ENCODE results near the gene CTIF.

CTIF gene

DNA sequence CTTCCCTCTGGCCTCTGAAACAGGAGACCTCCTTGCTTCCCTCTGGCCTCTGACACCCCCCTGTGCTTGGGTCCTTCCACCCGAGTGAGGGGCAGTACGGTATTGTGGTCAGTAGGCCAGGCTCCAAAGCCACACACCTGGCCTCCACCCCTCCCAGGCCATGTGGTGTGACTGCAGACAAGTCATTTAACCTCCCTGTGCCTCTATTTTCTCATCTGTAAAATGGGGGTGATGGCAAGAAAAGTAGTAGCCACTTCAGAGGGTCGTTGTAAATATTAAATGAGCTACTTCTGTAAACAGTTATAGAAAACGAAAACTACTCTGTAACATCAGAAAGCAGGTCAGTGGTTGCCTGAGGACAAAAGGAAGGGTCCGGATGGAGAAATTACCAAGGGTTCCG, 337.8 kb downstream of the CTIF start:
- no peak for DNase-seq (ENCODE audit: extremely low read depth, low read depth)
- no peak overlapping the region for H3K4me3 ChIP-seq (replicated peaks; ENCODE audit: low read depth, low read length)
- no peak for TF ChIP-seq CTCF (IDR thresholded peaks at IDR 0.05; ENCODE audit: low read depth, low read length, missing control alignments)

DNA sequence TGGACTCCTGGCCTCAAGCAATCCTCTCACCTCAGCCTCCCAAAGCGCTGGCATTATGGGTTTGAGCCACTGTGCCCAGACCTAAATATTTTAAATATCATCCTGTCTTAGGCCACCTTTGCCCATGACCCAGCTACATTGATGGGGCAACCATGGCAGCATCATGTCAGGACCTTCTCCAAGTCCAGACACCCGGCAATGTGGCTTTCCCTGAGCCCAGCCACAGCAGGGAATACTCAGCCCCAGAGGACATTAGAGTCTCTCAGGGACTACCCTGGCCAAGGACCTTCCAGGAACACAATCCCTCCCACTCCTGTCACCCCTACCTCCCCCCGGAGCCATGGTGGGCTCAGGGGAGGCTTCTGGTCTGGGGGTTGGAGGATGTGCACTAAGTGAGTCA, 339.1 kb downstream of the CTIF start:
- no peak for TF ChIP-seq CTCF (IDR thresholded peaks at IDR 0.05; ENCODE audit: low read depth, low read length, missing control alignments)
- no peak overlapping the region for H3K4me3 ChIP-seq (replicated peaks; ENCODE audit: low read depth, low read length)

DNA sequence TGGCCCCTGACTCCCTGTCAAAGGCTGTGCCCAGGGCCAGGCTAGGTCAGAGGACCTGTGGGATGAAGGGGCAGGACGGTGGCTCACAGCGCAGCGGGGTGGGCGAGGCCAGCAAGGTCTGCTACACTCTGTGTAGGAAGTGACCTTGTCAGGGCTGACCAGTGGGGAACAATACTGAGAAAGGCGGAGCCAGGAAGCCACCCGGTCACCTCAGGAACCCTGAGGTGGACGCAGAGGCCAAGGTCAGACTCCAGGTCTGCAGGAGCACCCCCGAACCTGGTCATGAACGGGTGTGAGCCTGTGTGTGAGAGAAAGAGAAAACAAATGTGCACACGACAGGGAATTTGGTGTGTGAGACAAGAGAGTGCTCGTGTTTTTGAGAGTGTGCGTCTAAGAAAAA, 339.6 kb downstream of the CTIF start:
- no peak overlapping the region for H3K4me3 ChIP-seq (replicated peaks; ENCODE audit: low read depth, low read length)
- TF ChIP-seq CTCF (IDR thresholded peaks at IDR 0.05; ENCODE audit: low read depth, low read length, missing control alignments), result no peak
- no peak for DNase-seq (ENCODE audit: extremely low read depth, low read depth)

More for the DNA sequence above, 339.1 kb downstream of the CTIF start:
- DNase-seq (ENCODE audit: extremely low read depth, low read depth), result no peak

DNA sequence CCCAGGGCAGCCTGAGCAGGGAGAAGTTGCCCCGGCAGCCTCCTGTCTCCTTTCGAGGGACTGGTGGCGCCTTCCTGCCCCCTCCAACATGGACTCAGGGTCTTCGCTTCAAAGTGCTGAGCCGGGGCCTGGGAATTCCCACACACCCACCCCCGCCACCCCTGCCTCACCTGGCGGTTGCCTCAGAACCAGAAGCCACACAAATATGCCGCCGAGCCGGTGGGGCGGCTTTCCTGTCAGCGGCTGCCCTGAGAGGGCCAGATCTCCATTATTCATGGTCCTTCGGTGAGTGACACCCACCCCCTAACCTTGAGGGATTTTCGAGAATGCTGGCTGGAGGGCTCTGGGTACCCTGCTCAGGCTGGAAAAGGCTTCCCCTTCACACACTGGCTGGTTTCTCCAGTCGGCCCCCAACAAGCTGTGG, 340.2 kb downstream of the CTIF start:
- no peak overlapping the region for H3K4me3 ChIP-seq (replicated peaks; ENCODE audit: low read depth, low read length)
- DNase-seq (ENCODE audit: extremely low read depth, low read depth), result no peak
- no peak for TF ChIP-seq CTCF (IDR thresholded peaks at IDR 0.05; ENCODE audit: low read depth, low read length, missing control alignments)

- H3K4me3 ChIP-seq (replicated peaks; ENCODE audit: low read depth, low read length), result no peak overlapping the region
- no peak for DNase-seq (ENCODE audit: extremely low read depth, low read depth)
- TF ChIP-seq CTCF (IDR thresholded peaks at IDR 0.05; ENCODE audit: low read depth, low read length, missing control alignments), result no peak
These were observed 342.1 kb downstream of the CTIF start for GRCh38 chr18:48880931-48881330.

DNA sequence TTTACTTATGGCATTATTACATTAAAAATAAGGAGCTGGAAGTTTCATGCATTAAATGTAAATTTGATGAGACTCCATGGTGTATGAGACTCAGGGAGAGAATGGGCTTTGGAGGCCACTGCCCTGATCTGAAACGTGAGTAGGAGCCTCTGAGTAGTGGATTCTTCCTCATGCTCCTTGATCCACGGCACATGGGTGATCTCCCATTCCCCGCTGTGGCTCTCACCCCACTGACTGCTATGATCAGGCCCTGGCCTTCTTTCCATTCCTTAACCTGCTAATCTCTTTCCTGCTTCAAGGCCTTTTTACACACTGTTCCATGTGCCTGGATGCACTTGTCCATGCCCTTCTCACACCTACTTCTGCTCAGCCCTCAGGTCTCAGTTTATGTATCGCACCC, 343.5 kb downstream of the CTIF start:
- no peak overlapping the region for H3K4me3 ChIP-seq (replicated peaks; ENCODE audit: low read depth, low read length)
- no peak for TF ChIP-seq CTCF (IDR thresholded peaks at IDR 0.05; ENCODE audit: low read depth, low read length, missing control alignments)
- DNase-seq (ENCODE audit: extremely low read depth, low read depth), result no peak

DNA sequence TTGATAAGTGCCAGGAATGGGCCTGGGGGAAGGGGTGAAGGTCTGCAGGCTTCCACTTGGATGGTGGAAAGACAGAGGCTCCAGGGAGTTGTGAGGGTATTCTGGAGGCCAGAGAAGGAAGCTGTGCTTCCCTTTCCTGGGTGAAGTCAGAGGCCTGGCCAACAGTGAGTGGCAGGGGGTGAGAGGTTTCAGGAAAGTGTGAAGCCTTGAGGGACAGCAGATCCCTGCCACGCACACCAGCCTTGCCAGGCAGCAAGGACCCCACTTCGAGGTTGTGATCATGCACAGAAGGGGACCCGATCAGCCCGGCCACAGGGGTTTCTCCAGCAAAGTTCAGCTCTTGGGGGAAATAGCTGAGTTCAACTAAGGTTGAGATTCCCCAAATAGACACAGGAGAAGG, 345.5 kb downstream of the CTIF start:
- DNase-seq (ENCODE audit: extremely low read depth, low read depth), result no peak
- no peak for TF ChIP-seq CTCF (IDR thresholded peaks at IDR 0.05; ENCODE audit: low read depth, low read length, missing control alignments)
- no peak overlapping the region for H3K4me3 ChIP-seq (replicated peaks; ENCODE audit: low read depth, low read length)

Data from HFF-Myc (cell line).